GM21825 (cell line): ENCODE data around the gene GGN.
"Not testable (repeated sequence)": the region's sequence is repeated elsewhere in the genome, so short reads cannot be mapped to it uniquely, and the experiment has no call there.

Source experiments
- ATAC-seq: cut with Tn5 transposase; IDR thresholded peaks from one replicate; pipeline ENCODE4 v1.9.1; 2021; ENCODE audit warnings: mild to moderate bottlenecking, moderate library complexity; ENCODE audit not compliant: unreplicated experiment

Gene GGN

DNA sequence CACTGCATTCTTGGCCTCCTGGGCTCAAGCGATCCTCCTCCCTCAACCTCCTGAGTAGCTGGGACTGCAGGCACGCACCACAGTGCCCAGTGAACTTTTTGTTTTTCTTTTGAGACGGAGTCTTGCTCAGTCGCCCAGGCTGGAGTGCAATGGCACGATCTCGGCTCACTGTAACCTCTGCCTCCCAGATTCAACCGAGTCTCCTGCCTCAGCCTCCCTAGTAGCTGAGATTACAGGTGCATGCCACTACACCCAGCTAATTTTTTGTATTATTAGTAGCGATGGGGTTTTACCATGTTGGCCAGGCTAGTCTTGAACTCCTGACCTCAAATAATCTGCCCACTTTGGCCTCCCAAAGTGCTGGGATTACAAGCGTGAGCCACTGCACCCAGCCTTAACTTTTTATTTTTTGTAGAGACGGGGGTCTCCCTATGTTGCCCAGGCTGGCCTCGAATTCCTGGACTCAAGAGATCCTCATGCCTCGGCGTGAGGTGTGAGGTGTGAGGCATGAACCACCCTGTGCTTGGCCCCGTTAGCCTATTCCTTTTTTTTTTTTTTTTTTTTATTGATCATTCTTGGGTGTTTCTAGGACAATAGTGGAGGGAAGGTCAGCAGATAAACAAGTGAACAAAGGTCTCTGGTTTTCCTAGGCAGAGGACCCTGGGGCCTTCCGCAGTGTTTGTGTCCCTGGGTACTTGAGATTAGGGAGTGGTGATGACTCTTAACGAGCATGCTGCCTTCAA, 24.7 kb downstream of the GGN start:
- not testable (repeated sequence) for ATAC-seq

- no peak for ATAC-seq
Measured at GRCh38 chr19:38362076-38362945, 25.5 kb downstream of the GGN start.

DNA sequence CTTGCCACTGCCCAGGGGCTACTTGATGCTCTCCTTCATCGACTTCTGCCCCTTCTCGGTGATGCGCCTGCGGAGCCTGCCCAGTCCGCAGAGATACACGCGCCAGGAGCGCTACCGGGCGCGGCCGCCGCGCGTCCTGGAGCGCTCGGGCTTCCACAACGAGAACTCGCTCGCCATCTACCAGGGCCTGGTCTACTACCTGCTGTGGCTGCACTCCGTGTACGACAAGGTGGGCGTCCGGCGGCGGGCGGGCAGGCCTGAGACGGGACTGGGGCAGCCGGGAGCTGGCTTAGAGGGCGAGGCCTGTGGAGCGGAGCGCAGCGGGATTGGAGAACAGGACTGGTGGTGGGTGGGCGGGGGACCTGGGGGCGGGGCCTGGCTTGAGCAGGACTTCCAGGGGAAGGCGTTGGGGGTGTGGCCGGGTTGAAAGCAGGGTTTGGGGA, 26.2 kb downstream of the GGN start:
- no peak for ATAC-seq

DNA sequence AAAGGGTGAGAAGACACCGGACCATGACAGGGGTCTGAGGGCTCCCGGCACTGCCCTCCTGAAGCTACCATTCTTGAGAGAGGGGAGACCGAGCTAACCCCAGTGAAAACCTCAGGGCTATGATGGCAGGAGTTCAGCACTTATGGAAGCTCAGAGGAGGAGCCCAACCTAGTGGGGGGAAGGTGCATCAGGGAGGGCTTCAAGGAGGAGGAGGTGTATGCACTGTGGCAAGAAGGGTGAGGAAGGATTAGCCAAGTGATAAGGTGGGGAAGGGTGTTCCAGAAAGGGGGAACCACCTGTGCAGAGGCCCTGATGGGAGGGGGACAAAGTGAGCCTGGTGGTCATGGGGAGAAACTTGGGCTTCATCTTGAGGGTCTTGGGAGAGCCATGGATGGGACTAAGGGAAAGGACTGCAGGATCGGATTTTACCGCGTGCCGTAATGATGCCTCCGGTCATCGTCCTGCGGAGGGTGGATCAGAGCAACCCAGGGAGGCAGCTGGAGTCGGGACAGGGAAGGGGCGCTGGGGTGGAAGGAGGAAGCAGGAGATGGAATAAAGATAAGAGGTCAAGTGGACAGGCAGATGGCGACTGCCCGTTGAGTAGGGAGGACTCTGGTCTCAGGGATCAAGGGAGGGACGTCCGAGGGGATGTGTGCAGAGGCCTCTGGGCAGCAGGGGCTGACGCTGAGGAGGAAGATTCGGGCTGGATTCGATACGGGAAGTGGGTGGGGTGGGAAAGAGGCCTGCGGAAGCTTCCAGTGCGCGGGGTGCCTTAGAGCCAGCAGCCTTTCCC, 26.8 kb downstream of the GGN start:
- ATAC-seq, result no peak

- no peak for ATAC-seq
Measured at GRCh38 chr19:38360351-38360750, 27.5 kb downstream of the GGN start.

- ATAC-seq, result no peak
Measured at GRCh38 chr19:38359242-38360021, 28.4 kb downstream of the GGN start.

DNA sequence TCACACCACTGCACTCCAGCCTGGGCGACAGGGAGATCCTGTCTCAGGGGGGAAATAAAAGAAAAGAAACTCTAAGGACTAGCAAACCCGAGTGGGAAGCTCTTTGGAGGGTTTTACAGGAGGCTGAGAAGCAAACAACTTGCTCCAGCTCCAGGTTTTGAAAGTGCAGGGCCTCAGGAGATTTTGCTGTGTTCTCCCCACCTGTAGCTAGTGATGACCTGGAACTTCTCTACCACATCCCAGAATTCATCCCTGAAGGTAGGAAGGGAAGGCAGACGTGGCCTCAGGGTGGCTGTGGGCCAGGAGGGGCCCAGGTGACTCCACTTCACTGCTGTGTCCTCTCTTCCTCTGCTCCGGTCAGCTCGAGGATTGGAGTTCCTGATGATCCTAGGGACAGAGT, 29.8 kb downstream of the GGN start:
- no peak for ATAC-seq

DNA sequence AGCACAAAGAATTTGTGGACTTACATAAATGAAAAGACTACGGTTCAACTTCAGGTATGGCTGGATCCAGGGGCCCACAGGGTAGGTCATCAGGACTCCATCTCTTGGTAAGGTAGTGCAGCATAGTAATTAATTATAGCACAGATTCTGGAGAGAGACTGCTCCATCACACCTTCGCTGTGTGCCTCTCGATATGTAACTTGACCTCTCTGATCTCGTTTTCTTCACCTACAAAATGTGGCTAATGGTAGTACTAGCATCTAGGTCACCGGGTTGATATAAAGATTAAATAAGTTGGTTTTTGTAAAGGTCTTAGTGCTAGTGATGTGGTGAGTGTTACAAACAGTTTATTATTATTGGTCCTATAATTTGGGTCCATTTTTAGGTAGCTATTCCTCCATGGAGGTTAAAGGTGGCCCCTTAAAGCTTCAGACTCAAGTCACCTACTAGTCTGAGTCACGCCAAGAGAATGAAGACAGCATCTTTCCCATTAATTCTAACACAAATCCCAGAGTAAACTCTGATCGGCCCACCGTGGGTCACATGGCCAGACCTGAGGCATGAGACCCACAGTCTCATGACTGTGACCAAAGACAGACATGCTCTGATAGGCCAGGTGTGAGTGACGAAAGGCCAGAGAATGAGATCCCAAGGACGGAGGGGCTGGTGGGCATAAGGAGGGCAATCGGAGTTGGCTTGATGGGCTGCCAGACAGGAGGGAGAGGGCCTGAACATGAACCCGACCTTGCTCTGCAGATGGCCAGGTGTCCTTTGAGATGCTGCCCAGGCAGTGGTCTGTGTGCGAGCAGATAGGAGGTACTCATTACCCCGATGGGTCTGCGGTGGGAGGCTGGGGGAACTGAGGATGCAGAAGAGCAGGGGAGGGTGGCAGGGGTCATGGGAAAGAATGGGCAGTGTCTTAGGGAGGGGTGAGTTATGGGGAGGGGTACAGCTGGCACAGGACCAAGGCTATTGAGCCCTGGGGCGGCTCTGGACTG, 31.8 kb downstream of the GGN start:
- no peak for ATAC-seq

DNA sequence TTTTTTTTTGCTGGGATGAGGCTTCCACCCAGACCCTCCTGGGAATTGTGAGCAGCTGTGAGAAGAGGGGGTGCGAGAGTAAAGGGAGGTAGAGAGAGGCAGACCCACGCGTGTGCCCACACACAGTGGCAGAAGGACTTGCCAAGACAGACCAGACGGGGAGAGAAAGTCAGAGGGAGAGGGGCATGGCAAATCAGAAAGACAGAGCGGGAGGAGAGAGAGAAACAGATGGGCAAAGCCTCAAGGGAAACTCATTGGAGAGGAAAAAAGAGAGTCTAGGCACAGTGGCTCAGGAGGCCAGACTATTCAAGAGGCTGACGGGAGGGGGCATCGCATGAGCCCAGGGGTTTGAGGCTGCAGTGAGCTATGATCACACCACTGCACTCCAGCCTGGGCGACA, 35.2 kb downstream of the GGN start:
- no peak for ATAC-seq

- ATAC-seq, result no peak
Measured at GRCh38 chr19:38351865-38352395, 35.9 kb downstream of the GGN start.

DNA sequence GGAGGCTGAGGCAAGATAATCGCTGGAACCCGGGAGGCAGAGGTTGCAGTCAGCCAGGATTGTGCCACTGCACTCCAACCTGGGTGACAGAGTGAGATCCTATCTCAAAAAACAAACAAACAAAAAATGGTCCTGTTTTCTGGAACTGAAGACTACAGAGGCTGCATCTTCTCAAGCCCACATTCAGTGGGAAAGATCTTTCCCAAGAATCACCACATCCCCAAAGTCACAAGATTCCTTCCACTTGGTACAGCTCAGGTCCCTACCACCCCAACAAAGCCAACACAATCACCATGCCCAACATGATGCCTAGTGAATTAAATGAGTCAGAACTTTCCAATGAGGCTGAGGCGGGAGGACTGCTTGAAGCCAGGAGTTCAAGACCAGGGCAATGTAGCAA, 37.0 kb downstream of the GGN start:
- no peak for ATAC-seq

DNA sequence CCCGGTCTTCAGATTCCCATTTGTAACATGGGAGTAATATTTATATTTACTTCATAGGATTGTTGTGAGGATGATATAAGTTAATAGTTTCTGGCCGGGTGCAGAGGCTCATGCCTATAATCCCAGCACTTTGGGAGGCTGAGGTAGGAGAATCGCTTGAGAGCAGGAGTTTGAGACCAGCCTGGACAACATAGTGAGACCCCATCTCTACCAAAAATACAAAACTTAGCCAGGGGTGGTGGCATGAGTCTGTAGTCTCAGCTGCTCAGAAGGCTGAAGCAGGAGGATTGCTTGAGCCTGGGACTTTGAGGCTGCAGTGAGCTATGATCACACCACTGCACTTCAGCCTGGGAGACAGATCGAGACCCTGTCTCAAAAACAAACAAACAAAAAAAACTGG, 41.0 kb downstream of the GGN start:
- ATAC-seq, result no peak

DNA sequence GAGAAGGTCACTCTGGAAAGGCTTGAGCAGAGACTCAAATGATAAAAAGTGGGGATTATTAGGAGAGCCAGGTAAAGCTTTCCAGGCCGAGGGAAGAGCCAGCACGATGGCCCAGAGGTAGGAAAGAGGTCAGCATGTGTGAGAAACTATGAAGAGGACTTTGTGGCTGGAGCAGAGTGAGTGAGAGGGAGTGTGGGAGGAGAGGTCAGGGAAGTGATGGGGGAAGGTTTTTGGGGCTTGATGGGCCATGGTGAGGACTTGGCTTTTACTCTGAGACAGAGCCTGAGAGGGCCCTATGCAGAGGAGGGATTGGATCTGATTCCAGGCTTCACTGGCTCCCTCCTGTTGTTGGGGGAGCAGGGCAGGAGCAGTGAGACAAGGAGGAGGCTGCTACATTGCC, 46.9 kb downstream of the GGN start:
- no peak for ATAC-seq

DNA sequence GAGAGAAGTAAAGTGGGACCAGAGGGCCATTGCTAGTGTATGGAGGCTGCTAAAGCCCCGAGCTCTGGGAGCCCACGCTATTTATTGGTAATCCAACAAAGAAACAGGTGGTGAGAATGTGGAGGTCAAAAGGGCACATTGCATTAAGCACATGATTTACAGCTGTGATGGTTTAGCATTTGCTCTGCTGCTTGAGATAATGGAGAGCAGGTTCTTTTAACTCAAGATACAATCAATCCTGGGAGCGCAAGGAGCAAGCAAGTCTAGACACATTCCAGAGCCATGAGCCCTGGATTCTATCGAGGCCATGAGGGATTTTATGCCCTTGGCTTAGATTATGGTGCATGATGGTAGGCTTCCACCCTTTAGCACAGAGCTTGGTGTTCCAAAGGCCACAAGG, 48.8 kb downstream of the GGN start:
- ATAC-seq, result not testable (repeated sequence)

DNA sequence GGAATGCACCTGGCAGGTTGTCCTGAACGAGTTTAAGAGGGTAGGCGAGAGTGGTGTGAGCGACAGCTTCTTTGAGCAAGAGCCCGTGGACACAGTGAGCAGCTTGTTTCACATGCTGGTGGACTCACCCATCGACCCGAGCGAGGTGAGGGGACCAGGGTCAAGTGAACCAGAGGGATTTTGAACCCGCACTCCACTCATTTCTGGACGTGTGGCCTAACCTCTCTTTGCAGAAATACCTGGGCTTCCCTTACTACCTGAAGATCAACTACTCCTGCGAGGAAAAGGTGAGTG, 50.5 kb downstream of the GGN start:
- ATAC-seq, result no peak

GRCh38 chr19:38336638-38337359, 51.0 kb downstream of the GGN start:
- peak; percentile 48 for ATAC-seq

DNA sequence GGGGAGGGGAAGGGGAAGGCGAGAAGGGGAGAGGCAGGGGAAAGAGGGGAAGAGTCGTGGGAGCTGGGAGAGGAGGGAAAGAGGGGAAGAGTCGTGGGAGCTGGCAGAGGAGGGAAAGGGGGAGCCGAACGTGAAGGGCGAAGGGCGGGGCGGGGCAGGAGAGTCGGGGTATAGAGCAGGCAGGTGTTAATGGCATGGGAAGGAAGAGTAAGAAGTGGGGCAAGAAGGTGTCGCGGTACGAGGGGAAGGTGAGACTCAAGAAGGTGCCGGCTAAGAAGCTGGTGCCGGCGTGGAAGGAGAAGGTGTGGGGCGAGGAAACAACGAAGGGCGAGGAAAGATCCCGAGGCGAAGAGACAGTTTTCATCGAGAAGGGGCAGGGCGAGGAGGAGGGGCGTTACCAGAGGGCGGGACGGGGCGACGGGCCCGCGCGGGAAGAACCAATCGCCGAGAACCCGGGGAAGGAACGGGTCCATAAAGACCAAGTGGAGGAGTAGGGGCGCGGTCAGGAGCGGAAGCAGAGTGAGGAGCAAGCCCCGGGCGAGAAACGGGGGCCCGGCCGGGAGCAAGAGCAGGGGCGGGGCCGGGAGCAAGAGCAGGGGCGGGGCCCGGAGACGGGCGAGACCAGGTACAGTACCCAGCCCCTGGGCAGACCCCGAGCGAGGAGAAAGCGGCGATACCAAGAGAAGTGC, 51.7 kb downstream of the GGN start:
- peak; percentile 66 for ATAC-seq
